Measurements from ENCODE around the gene MTF1. TPM values are rescaled to one million over a fixed set of nuclear protein-coding genes. Genes with fewer than 3 reads are reported as not detected.

Gene MTF1
- total RNA-seq, 3 donors from 2014 or later (not counting 1 experiment from before 2014, with no cell fraction given), result 31.2 to 35.6 (median 32.7) TPM

DNA sequence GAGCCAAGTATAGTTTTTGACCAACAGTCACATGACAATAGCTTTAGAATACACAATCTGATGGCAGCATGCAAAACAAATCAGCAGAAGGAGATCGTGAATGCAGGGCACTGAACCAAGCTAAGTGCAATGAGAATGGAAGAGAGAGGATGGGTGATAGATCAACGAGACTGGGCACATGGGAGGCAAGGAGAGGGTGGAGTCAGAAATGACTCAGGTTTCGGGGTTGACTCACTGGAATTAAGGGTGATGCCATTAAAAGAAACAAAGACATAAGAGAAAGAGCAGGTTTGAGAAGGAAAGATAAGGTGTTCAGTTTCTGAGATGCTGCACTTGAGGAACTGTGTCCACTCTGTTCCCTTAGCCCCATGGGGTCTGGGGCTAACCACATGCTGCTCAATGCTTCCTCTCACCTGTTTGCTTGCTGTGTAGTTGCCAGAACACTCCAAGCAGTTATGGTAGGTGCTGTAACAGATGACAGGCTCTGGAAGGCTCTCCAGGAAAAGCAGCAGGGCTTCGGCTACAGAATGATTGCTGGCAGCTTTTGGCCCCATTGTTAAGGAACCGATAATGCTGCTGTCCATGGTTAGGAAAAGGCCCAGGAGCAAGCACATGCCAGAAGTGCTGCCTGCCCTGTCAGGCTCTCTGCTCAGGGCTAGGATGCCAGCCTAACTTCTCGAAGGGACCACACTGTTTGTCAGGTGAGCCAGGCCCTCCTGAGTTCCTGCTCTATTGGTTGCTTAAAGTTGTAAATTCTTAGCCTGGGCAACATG, 6.1 kb upstream of the MTF1 start:
- H3K9me3 Mint-ChIP-seq, result no peaks in the 10 kb centered on the region
- H3K27me3 ChIP-seq (ENCODE audit: control insufficient read depth, insufficient read depth, low read length), result no peaks in the 10 kb centered on the region
- no peaks in the 10 kb centered on the region for H3K27me3 Mint-ChIP-seq (ENCODE audit: low read depth in 2 of 2)
- no peak for TF ChIP-seq CTCF (IDR thresholded peaks at IDR 0.05)
- no peaks in the 10 kb centered on the region for H3K9me3 ChIP-seq (ENCODE audit: control insufficient read depth, insufficient read depth, low read length)
- intact Hi-C loops (cut with micrococcal nuclease), result no loop called here
- H3K27ac Mint-ChIP-seq, result no peak overlapping the region
- ATAC-seq (no peak), DNase-seq (no peak)
- WGBS (ENCODE audit: insufficient coverage), result 93% methylated on average over 6 of the region's 6 CpGs
- H3K36me3 ChIP-seq (ENCODE audit: control insufficient read depth, insufficient read depth, low read length), result peaks cover 54% of the 10 kb centered on the region
- H3K4me3 Mint-ChIP-seq, result no peak overlapping the region
- no peaks in the 10 kb centered on the region for H3K4me1 Mint-ChIP-seq
- H3K36me3 Mint-ChIP-seq, result peaks cover 12% of the 10 kb centered on the region
- no peak overlapping the region for H3K4me3 ChIP-seq (ENCODE audit: low read length)
- no peaks in the 10 kb centered on the region for H3K4me1 ChIP-seq (ENCODE audit: control insufficient read depth, insufficient read depth, low read length)
- H3K27ac ChIP-seq (ENCODE audit: low read length), result no peak overlapping the region

DNA sequence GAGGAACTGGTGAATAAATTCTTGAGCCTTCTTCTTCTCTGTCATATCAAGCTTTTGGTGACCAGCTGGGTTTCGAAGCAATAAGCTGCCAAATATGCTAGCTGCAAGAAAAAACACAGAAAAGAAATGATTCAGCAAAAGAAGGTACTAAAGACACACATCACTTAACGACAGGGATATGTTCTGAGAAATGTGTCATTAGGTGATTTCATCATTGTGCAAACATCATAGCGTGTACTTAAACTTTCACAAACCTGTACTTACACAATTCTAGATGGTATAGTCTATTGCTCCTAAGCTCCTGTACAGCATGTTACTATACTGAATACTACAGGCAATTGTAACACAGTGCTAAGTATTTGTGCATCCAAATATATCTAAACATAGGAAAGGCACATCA, 2.9 kb upstream of the MTF1 start:
- no peak overlapping the region for H3K27ac Mint-ChIP-seq
- H3K36me3 Mint-ChIP-seq, result peaks cover 15% of the 10 kb centered on the region
- peak overlapping the region; percentile 52 for H3K4me3 Mint-ChIP-seq
- H3K27me3 ChIP-seq (ENCODE audit: control insufficient read depth, insufficient read depth, low read length), result no peaks in the 10 kb centered on the region
- H3K27me3 Mint-ChIP-seq (ENCODE audit: low read depth in 2 of 2), result no peaks in the 10 kb centered on the region
- intact Hi-C loops (cut with micrococcal nuclease), result no loop called here
- no peaks in the 10 kb centered on the region for H3K9me3 Mint-ChIP-seq
- peaks cover 14% of the 10 kb centered on the region for H3K4me1 ChIP-seq (ENCODE audit: control insufficient read depth, insufficient read depth, low read length)
- ATAC-seq, result no peak
- H3K4me3 ChIP-seq (ENCODE audit: low read length), result no peak overlapping the region
- no peak overlapping the region for H3K27ac ChIP-seq (ENCODE audit: low read length)
- 82% methylated on average over 3 of the region's 3 CpGs for WGBS (ENCODE audit: insufficient coverage)
- DNase-seq, result no peak
- no peak for TF ChIP-seq CTCF (IDR thresholded peaks at IDR 0.05)
- H3K9me3 ChIP-seq (ENCODE audit: control insufficient read depth, insufficient read depth, low read length), result no peaks in the 10 kb centered on the region
- peaks cover 22 to 24% of the 10 kb centered on the region in 2 donors for H3K4me1 Mint-ChIP-seq
- peaks cover 36% of the 10 kb centered on the region for H3K36me3 ChIP-seq (ENCODE audit: control insufficient read depth, insufficient read depth, low read length)

DNA sequence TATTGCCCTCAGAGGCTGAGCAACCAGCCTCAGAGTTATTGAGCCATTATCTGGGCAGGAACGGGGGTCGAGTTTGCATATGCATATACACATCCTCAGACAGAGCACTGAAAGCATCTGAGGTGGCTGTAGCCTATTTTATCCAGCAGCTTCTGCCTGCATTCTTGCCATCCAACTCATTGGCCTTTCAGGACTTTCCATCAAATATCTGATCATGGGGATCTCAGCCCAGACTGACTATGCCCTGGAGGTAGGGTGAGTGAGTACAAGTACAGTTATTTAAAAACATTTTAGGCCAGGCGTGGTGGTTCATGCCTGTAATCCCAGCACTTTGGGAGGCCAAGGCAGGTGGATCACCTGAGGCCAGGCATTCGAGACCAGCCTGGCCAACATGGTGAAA, 1.8 kb upstream of the MTF1 start:
- no peaks in the 10 kb centered on the region for H3K27me3 Mint-ChIP-seq (ENCODE audit: low read depth in 2 of 2)
- ATAC-seq (no peak), DNase-seq (no peak)
- peaks cover 13% of the 10 kb centered on the region for H3K36me3 Mint-ChIP-seq
- no peaks in the 10 kb centered on the region for H3K27me3 ChIP-seq (ENCODE audit: control insufficient read depth, insufficient read depth, low read length)
- intact Hi-C loops (cut with micrococcal nuclease), result loop anchor here (2.0 kb wide), 1 partner anchor 168 kb away; the partner anchor contains the start of gene CDCA8
- H3K4me3 ChIP-seq (ENCODE audit: low read length), result no peak overlapping the region
- H3K9me3 Mint-ChIP-seq, result no peaks in the 10 kb centered on the region
- no peak overlapping the region for H3K27ac ChIP-seq (ENCODE audit: low read length)
- H3K9me3 ChIP-seq (ENCODE audit: control insufficient read depth, insufficient read depth, low read length), result no peaks in the 10 kb centered on the region
- peaks cover 16% of the 10 kb centered on the region for H3K4me1 ChIP-seq (ENCODE audit: control insufficient read depth, insufficient read depth, low read length)
- no peak overlapping the region for H3K4me3 Mint-ChIP-seq
- no peak for TF ChIP-seq CTCF (IDR thresholded peaks at IDR 0.05)
- no peak overlapping the region for H3K27ac Mint-ChIP-seq
- 90% methylated on average over 4 of the region's 4 CpGs for WGBS (ENCODE audit: insufficient coverage)
- H3K36me3 ChIP-seq (ENCODE audit: control insufficient read depth, insufficient read depth, low read length), result peaks cover 34% of the 10 kb centered on the region
- H3K4me1 Mint-ChIP-seq, result peaks cover 27 to 29% of the 10 kb centered on the region in 2 donors

GRCh38 chr1:37860346-37860666, 914 bp upstream of the MTF1 start:
- ATAC-seq (no peak), DNase-seq (no peak)
- H3K27me3 Mint-ChIP-seq (ENCODE audit: low read depth in 2 of 2), result no peaks in the 10 kb centered on the region
- peaks cover 25% of the 10 kb centered on the region for H3K36me3 ChIP-seq (ENCODE audit: control insufficient read depth, insufficient read depth, low read length)
- H3K27ac ChIP-seq (ENCODE audit: low read length), result peak overlapping the region; percentile 92
- H3K27ac Mint-ChIP-seq, result peak overlapping the region; percentile 88 to 92
- no peak for TF ChIP-seq CTCF (IDR thresholded peaks at IDR 0.05)
- H3K4me1 Mint-ChIP-seq, result peaks cover 29% of the 10 kb centered on the region in 2 donors
- no peaks in the 10 kb centered on the region for H3K9me3 ChIP-seq (ENCODE audit: control insufficient read depth, insufficient read depth, low read length)
- intact Hi-C loops (cut with micrococcal nuclease), result loop anchor here (2.0 kb wide), 1 partner anchor 168 kb away; the partner anchor contains the start of gene CDCA8
- peak overlapping the region; percentile 99 for H3K4me3 Mint-ChIP-seq
- no peaks in the 10 kb centered on the region for H3K27me3 ChIP-seq (ENCODE audit: control insufficient read depth, insufficient read depth, low read length)
- peaks cover 18% of the 10 kb centered on the region for H3K4me1 ChIP-seq (ENCODE audit: control insufficient read depth, insufficient read depth, low read length)
- peaks cover 13% of the 10 kb centered on the region for H3K36me3 Mint-ChIP-seq
- H3K4me3 ChIP-seq (ENCODE audit: low read length), result peak overlapping the region; percentile 99
- no peaks in the 10 kb centered on the region for H3K9me3 Mint-ChIP-seq
- 34% methylated on average over 5 of the region's 5 CpGs for WGBS (ENCODE audit: insufficient coverage)
